ENCODE measurements around the gene RBM47.

RBM47 gene

DNA sequence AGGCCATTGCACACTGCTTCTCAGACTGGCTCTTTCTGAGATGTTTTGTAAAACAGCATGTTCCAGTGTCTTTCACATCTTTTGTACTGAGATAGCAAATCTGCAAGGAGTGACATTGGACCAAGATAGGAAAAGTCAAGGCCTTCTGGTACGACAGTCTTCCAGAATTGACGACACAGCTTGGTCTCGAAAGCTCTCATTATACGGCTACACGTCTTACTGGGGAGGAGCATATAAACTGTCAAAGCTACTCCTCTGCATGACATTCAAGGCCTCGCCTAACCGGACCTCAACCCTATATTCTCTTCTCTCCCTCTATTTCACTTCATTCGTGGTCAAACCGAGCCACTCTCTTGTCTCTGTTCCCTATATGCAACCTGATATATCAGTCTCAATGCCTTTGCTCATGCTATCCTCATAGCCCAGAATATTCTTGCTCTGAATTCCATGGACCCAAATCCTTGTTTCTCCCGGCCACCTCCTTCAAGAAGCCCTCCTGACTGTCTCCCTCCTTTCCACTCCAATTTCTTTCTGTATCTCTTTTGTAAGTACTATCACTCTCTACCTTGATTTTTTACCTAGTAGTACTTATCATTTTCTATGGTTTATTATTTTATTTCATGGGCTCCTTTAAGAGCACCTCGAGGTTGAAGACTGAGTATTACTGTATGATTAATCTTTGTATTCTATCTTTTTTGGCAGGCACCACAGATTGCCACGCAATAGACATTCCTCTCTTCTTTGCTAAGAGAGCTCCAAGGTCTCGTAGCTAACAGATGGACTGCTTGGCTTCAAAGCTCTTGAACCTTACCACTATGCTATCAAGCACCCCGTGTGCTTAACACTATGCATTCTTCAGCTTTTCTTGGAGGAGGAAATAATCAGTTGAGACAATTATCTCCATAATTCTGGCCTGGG is 35.1 kb downstream of the RBM47 start:
- DNase-seq (ENCODE audit: low read depth) = peak; percentile 72
- no peak overlapping the region for H3K4me3 ChIP-seq (ENCODE audit: low read length)
- TF ChIP-seq, protein P1, sequence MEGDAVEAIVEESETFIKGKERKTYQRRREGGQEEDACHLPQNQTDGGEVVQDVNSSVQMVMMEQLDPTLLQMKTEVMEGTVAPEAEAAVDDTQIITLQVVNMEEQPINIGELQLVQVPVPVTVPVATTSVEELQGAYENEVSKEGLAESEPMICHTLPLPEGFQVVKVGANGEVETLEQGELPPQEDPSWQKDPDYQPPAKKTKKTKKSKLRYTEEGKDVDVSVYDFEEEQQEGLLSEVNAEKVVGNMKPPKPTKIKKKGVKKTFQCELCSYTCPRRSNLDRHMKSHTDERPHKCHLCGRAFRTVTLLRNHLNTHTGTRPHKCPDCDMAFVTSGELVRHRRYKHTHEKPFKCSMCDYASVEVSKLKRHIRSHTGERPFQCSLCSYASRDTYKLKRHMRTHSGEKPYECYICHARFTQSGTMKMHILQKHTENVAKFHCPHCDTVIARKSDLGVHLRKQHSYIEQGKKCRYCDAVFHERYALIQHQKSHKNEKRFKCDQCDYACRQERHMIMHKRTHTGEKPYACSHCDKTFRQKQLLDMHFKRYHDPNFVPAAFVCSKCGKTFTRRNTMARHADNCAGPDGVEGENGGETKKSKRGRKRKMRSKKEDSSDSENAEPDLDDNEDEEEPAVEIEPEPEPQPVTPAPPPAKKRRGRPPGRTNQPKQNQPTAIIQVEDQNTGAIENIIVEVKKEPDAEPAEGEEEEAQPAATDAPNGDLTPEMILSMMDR (IDR thresholded peaks at IDR 0.05; ENCODE audit: insufficient read depth, low read depth, low read length, missing control alignments) = no peak

DNA sequence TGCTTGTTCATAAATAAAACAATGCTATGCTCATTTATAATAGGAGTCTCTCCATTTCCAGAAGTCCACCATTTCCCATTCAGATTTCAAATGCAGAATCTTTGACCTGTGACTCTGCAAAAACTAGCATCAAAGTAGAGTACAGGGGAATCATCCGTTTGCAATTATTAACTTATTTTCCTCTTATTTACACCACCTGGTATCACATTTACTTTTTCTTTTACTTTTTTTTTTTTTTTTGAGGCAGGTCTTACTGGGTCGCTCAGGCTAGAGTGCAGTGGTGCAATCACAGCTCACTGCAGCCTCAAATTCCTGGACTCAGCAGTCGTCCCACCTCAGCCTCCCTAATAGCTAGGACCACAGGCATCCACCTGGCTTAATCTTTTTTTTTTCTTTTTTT is 37.6 kb downstream of the RBM47 start:
- no peak for DNase-seq (ENCODE audit: low read depth)
- TF ChIP-seq, protein P1 (IDR thresholded peaks at IDR 0.05; ENCODE audit: insufficient read depth, low read depth, low read length, missing control alignments) = no peak
- H3K4me3 ChIP-seq (ENCODE audit: low read length) = no peak overlapping the region

DNA sequence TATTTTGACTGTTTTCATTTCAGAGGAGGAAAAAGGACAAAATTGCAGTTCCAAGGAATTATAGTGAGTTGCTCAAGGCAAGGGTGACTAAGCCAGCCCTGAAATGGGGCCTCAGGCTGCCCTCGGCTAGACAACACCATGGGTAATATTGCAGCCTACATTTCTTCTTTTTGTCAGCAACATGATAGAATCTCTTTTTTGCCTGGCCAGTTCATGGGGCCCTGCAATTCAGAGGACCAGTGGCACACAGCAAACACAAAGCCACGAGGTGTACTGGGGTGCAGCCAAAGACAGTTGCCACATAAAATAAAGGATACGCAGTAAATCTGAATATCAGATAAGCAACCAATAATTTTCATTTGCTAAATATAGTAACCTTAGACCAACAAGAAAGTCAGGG is 41.8 kb downstream of the RBM47 start:
- peak; percentile 74 for DNase-seq (ENCODE audit: low read depth)
- TF ChIP-seq, protein P1 (IDR thresholded peaks at IDR 0.05; ENCODE audit: insufficient read depth, low read depth, low read length, missing control alignments) = no peak
- H3K4me3 ChIP-seq (ENCODE audit: low read length) = no peak overlapping the region

DNA sequence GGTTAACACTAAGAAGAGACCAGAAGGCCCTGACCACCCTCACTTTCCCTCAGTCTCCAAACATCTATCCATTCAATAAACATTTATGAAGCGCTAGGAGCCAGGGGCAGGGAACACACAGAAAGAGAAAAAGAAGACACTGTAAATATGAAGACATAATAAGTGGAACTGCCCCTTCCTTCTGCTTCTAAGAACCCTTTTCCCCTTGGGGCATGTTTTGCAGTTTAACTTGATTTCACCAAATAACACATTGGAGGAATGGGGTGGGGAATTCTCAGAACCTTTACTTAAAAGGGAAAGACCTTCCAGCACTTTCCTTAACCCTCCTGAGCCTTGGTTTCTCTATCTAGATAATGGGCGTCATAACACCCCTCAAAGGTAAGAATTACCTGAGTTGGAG is 42.3 kb downstream of the RBM47 start:
- TF ChIP-seq, protein P1 (IDR thresholded peaks at IDR 0.05; ENCODE audit: insufficient read depth, low read depth, low read length, missing control alignments) = no peak
- DNase-seq (ENCODE audit: low read depth) = no peak
- H3K4me3 ChIP-seq (ENCODE audit: low read length) = no peak overlapping the region

DNA sequence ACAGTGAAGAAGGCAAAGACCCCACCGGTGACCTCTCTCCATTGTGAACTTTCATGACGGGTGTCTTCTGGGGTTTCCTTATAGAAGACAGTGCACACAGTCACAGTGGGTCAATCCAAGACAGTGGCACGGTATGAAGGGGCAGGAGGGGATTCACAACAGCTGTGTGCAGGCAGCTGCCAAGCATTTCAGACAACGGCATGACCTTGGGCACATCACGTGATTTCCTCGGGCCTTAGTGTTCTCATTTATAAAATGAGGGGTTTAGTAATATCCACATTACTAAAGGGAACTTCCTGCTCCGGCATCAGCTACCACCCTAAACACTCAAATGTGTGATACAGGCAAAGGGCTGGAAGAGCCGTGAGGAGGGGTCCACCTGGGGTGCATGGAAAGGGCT is 42.9 kb downstream of the RBM47 start:
- no peak for DNase-seq (ENCODE audit: low read depth)
- TF ChIP-seq, protein P1 (IDR thresholded peaks at IDR 0.05; ENCODE audit: insufficient read depth, low read depth, low read length, missing control alignments) = no peak
- no peak overlapping the region for H3K4me3 ChIP-seq (ENCODE audit: low read length)

DNA sequence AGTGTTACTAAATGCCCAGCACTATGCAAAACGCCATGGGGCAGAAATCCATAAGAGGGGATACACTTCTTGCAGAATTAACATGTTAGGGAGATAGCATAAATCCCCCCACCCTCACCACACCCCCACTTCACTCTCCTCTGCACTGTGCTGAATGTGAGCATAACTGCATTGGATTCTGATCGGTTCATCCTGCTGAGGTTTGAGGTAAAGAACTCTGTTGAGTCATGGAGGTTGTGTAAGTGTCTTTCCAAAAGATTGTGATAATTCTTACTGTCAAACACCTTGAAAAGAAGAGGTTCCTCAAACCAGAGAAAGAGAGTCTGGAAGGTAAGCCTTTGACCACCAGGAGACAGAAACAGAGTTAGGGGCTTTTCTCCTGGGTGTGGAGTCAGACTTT is 43.6 kb downstream of the RBM47 start:
- DNase-seq (ENCODE audit: low read depth) = peak; percentile 68
- TF ChIP-seq, protein P1 (IDR thresholded peaks at IDR 0.05; ENCODE audit: insufficient read depth, low read depth, low read length, missing control alignments) = no peak
- no peak overlapping the region for H3K4me3 ChIP-seq (ENCODE audit: low read length)

All from epithelial cell of esophagus (primary cell).